AG04450 (cell line): Measurements from ENCODE around the gene ZC2HC1B. TPM values are rescaled to one million over a fixed set of nuclear protein-coding genes. Genes with fewer than 3 reads are reported as not detected.

ENCODE experiments used
- CTCF ChIA-PET: fragments of 300-600, 350-600 bp; formaldehyde crosslinking; extraction: SDS; loops from one replicate; lab custom pipeline; 2022; ENCODE audit warnings: antibody characterized with exemption, inconsistent platforms; lab: Charles Lee
- POLR2A ChIA-PET: fragments of 350-600 bp; formaldehyde crosslinking; extraction: SDS; loops from one replicate; lab custom pipeline; 2021; ENCODE audit warnings: antibody characterized with exemption, inconsistent platforms; lab: Yijun Ruan, JAX
- DNase-seq: peaks from one replicate; pipeline ENCODE4 v3.0.0-alpha.2; 2011; ENCODE audit warnings: low read depth, low spot score
- H3K27ac ChIP-seq: one replicate; pipeline ENCODE4 v1.5.1; 2012; ENCODE audit warnings: low read depth, low read length, control low read depth
- H3K27me3 ChIP-seq: one replicate; pipeline ENCODE4 v1.6.0; 2012; ENCODE audit warnings: low read length; ENCODE audit not compliant: control insufficient read depth, insufficient read depth
- H3K4me3 ChIP-seq: 2 replicates; pipeline ENCODE4 v1.5.1; 2011; ENCODE audit warnings: mild to moderate bottlenecking, low read depth, low read length, control low read depth
- H3K9me3 ChIP-seq: 2 replicates; pipeline ENCODE4 v1.5.1; 2012; ENCODE audit warnings: low read length; ENCODE audit not compliant: control insufficient read depth, insufficient read depth
- polyA plus RNA-seq: library from polyadenylated mRNA; depleted of rRNA; stranded (reverse); fragments of >200 nt; gene quantifications from 2 replicates; pipeline ENCODE4 v1.2.3, GENCODE V29; 2011
- TF ChIP-seq, protein P1 (sequence below): IDR thresholded peaks from 2 replicates; pipeline ENCODE4 v1.5.1; 2011; ENCODE audit warnings: low read depth, low read length, control low read depth, inconsistent platforms

ZC2HC1B gene
- polyA plus RNA-seq, 1 experiment = not detected

DNA sequence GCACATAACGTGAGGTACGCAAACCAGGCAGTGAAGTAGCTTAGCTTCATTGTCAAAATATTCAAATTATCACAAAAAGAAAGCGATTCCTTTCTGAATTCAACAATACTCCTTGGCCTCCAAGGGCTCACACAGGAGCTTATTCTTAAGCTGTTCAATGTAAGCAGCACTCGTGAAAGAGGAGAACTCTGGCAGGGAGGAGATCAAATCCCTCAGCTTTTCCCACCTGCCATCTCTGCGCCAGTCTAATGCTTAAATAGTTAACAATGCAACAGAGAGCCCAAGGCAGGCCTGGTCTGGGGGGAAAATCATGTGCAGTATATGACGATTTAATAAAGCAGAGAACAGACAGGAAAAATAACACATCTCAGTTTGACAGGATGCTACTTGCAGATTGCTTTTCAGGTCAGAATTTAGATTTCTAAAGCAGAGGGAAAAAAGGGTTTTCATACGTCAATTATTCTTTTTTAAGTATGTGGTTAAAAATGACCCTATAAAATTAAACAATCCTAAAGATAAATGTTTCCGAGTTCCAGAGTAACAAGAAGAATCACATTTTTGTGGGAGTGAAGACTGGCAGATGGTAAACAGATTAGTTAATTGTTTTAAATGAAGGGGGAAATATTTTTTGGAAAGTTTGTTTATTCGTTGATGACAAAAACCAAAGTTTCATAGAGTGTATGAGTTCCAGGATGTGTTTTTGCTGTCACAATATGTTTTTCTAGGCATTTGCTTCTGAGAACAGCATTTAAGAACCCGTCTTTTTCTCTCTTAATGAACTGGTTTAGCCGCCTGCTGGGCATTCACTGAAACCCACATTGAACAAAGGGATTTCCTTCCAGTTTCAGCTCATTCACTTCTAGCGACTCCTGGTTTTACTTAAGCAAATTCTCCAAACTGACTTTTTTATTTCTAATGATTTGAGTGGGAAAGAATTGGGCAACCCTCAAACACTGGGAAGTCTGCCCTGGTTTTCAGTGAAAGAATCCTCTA, 97.9 kb downstream of the ZC2HC1B start:
- TF ChIP-seq, protein P1, sequence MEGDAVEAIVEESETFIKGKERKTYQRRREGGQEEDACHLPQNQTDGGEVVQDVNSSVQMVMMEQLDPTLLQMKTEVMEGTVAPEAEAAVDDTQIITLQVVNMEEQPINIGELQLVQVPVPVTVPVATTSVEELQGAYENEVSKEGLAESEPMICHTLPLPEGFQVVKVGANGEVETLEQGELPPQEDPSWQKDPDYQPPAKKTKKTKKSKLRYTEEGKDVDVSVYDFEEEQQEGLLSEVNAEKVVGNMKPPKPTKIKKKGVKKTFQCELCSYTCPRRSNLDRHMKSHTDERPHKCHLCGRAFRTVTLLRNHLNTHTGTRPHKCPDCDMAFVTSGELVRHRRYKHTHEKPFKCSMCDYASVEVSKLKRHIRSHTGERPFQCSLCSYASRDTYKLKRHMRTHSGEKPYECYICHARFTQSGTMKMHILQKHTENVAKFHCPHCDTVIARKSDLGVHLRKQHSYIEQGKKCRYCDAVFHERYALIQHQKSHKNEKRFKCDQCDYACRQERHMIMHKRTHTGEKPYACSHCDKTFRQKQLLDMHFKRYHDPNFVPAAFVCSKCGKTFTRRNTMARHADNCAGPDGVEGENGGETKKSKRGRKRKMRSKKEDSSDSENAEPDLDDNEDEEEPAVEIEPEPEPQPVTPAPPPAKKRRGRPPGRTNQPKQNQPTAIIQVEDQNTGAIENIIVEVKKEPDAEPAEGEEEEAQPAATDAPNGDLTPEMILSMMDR = peak; percentile 60
- POLR2A ChIA-PET = no interaction called here
- CTCF ChIA-PET = interaction anchor here (0.7 to 1.8 kb wide), 6 partner anchors 9 to 387 kb away, joined by 3 to 7 read pairs (median 4); no protein-coding TSS in a partner anchor
- H3K27me3 ChIP-seq = peaks cover 14% of the 10 kb centered on the region
- H3K4me3 ChIP-seq = no peak overlapping the region
- no peak for DNase-seq
- H3K9me3 ChIP-seq = no peaks in the 10 kb centered on the region
- no peak overlapping the region for H3K27ac ChIP-seq

DNA sequence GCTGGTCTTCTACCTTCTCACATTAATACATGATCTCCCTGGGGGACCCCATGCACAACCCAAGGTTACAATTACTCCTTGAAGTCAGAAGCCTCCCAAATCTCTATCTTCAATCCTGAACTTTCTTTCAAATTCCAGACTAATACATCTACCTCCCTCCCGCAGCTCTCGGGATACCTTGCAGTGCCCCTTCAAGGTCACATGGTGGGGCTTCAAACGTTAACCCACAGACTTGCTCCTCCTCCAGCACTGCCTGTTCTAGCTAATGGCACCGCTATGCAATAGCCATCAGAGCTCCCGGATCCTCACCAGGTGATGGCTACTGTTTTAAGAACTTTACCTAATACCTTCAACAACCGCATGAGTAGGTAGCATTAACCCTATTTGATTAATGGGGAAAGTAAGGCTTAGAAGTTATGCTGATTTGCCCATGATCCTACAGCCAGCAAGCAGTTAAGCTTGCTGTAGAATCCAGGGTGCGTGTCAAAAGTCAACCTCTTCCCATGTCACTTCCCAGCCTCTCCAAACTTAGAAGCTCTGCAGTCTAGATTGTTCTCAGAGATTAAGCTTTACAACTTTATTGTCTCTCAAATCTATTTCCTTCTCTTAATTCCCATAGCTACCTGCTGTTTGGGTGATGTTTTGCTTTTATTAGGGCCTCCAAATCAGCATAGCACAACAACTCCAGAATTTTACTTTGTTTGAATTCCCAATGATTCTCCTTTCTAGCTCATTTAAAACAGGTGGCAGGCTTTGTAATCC, 99.1 kb downstream of the ZC2HC1B start:
- no peak for DNase-seq
- peaks cover 14% of the 10 kb centered on the region for H3K27me3 ChIP-seq
- POLR2A ChIA-PET = interaction anchor here (1.4 kb wide), 1 partner anchor 18 kb away, joined by 3 read pairs; no protein-coding TSS in a partner anchor
- no peaks in the 10 kb centered on the region for H3K9me3 ChIP-seq
- CTCF ChIA-PET = interaction anchor here (0.6 to 1.6 kb wide), 4 partner anchors 8 to 24 kb away, joined by 3 to 6 read pairs (median 3); no protein-coding TSS in a partner anchor
- no peak overlapping the region for H3K4me3 ChIP-seq
- TF ChIP-seq, protein P1 = no peak
- no peak overlapping the region for H3K27ac ChIP-seq

DNA sequence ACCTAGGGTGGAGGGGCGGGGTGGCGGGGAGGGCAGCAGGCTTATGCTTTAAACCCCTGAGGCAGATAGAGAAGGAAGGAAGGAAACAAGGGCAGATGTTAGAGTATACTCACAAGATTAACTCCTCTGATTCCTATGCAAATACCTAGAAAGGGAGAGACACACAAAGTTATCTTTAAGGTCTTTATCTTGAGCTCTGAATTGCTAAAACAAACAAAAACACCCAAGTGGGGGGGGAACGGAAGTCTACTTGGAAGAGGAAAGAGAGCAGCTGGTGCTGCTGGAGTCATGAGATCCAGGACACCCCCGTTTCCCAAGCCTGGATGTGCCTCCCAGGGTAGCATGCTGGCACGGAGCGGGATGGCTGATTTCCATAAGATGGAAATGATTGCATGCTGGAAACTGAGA, 100.4 kb downstream of the ZC2HC1B start:
- Histone ChIP-seq H3K27me3 (peaks cover 8% of the 10 kb centered on the region), H3K27ac (no peak overlapping the region), H3K4me3 (no peak overlapping the region), H3K9me3 (no peaks in the 10 kb centered on the region)
- TF ChIP-seq, protein P1 = no peak
- POLR2A ChIA-PET = no interaction called here
- DNase-seq = no peak
- CTCF ChIA-PET = interaction anchor here (1.2 kb wide), 1 partner anchor 25 kb away, joined by 3 read pairs; no protein-coding TSS in a partner anchor

DNA sequence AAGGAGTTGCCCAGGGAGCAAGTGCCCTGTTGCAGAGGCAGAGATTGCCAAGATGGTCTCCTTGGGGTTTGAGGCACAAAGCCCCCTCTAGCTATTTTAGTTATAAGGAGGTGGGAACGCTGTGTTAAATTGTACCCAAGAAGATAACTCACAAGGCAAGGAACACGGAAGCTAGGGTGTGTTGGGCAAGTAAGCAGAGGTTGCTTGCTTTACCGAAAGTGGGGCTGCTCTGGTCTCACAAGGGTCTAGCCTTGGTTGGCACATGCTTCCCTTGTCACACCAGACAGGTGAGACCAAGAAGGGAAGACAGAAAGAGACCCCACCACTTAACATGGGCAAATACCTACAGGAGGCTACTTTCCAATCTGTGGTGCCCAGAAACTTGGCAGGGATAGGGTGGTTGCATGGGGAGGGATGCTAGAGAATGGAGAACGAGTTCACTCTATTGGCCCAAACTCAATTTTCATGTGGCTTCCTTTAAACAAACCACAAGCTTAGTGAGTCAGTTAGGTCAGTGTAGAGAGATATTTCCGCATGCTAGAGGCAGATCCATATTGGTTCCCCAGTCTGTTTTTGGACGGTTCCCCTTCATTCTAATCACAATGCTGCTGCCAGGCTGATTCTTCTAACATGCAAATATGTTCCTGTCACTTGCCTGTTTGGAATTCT, 101.4 kb downstream of the ZC2HC1B start:
- Histone ChIP-seq H3K4me3 (no peak overlapping the region), H3K27me3 (peaks cover 5% of the 10 kb centered on the region), H3K27ac (peak overlapping the region; percentile 31), H3K9me3 (no peaks in the 10 kb centered on the region)
- CTCF ChIA-PET = interaction anchor here (1.1 kb wide), 1 partner anchor 25 kb away, joined by 3 read pairs; no protein-coding TSS in a partner anchor
- POLR2A ChIA-PET = no interaction called here
- TF ChIP-seq, protein P1 = no peak
- no peak for DNase-seq
